Measurements from ENCODE around the gene LRFN2. TPM values are rescaled to one million over a fixed set of nuclear protein-coding genes. Genes with fewer than 3 reads are reported as not detected.

LRFN2 gene
- total and polyA plus RNA-seq, 2 experiments from 2014 or later = 0.29 to 2.5 TPM

- Histone ChIP-seq H3K79me2 (replicated peaks; ENCODE audit: insufficient read depth) (no peaks in the 10 kb centered on the region), H3K4me3 (peak overlapping the region; percentile 18; the same call in 1 of the 2 replicates), H3K4me1 (ENCODE audit: insufficient read depth) (no peaks in the 10 kb centered on the region), H3K4me2 (no peak overlapping the region; the same call in 1 of the 2 replicates), H2AFZ (peak overlapping the region; percentile 86; the same call in 1 of the 2 replicates), H3F3A (replicated peaks; ENCODE audit: low read depth) (no peaks in the 10 kb centered on the region), H3K9me2 (ENCODE audit: insufficient read depth) (no peaks in the 10 kb centered on the region), H3K27me3 (ENCODE audit: insufficient read depth) (no peaks in the 10 kb centered on the region), H3K36me3 (ENCODE audit: insufficient read depth) (no peaks in the 10 kb centered on the region), H4K20me1 (replicated peaks; ENCODE audit: insufficient read depth) (no peaks in the 10 kb centered on the region), H3K27ac (ENCODE audit: low read depth) (no peak overlapping the region)
- peak; percentile 99 for ATAC-seq
- Mint-ChIP-seq H3K36me3 (ENCODE audit: low read depth) (no peaks in the 10 kb centered on the region), H3K4me3 (no peak overlapping the region), H3K27ac (no peak overlapping the region), H3K9me3 (no peaks in the 10 kb centered on the region; the same call in 1 of the 3 replicates), H3K4me1 (peaks cover 3% of the 10 kb centered on the region), H3K27me3 (ENCODE audit: insufficient read depth, low read depth, poor library complexity) (no peaks in the 10 kb centered on the region)
- peak; percentile 79 for DNase-seq (ENCODE audit: low spot score)
- no peak for TF ChIP-seq EZH2phosphoT487 (IDR thresholded peaks at IDR 0.05; ENCODE audit: unreplicated experiment)
- no peak for TF ChIP-seq ZNF462 (CRISPR knock-in tag; IDR thresholded peaks at IDR 0.05)
- peak; percentile 69 for TF ChIP-seq ETS1 (IDR thresholded peaks at IDR 0.05)
- TF ChIP-seq STAT1 (IDR thresholded peaks at IDR 0.05; ENCODE audit: unreplicated experiment) = no peak
- TF ChIP-seq CTCF (conservative IDR thresholded peaks at IDR 0.05; ENCODE audit: low read depth in 2 of 2) = 0 out of 4 replicates have a peak, but pooled peaks of 1 of the 2 experiments have one; percentile 14
- TF ChIP-seq POLR2AphosphoS5 (IDR thresholded peaks at IDR 0.05; ENCODE audit: low read depth) = no peak
- no peak for TF ChIP-seq REST (IDR thresholded peaks at IDR 0.05; ENCODE audit: unreplicated experiment)
These were observed 188.2 kb downstream of the LRFN2 start for GRCh38 chr6:40398810-40399477.

Measured in GM23338 (cell line).